Neural progenitor cell (in vitro differentiated cells): ENCODE results near the gene ATG9A. TPM values are rescaled to one million over a fixed set of nuclear protein-coding genes. Genes with fewer than 3 reads are reported as not detected.

Source experiments
- DNase-seq: peaks from one replicate; pipeline ENCODE4 v3.0.0-alpha.2; 2016; ENCODE audit warnings: low spot score
- H2AFZ ChIP-seq: fragments of 200-600 bp; sonication (generic); replicated peaks from 2 replicates; pipeline ENCODE4 v1.6.1; 2016; ENCODE audit warnings: antibody characterized with exemption
- H3F3A ChIP-seq: fragments of 200-600 bp; sonication (generic); 2 replicates; pipeline ENCODE4 v1.6.1; 2016; ENCODE audit warnings: antibody characterized with exemption, low read depth
- H3K27ac ChIP-seq: fragments of 200-600 bp; sonication (generic); 2 replicates; pipeline ENCODE4 v1.5.1; 2016; ENCODE audit warnings: mild to moderate bottlenecking
- H3K27me3 ChIP-seq: fragments of 200-600 bp; sonication (generic); 2 replicates; pipeline ENCODE4 v1.6.1; 2016; ENCODE audit warnings: mild to moderate bottlenecking, moderate library complexity
- H3K36me3 ChIP-seq: fragments of 200-600 bp; sonication (generic); 2 replicates; pipeline ENCODE4 v1.5.1; 2016
- H3K4me1 ChIP-seq: fragments of 200-600 bp; sonication (generic); 2 replicates; pipeline ENCODE4 v1.6.1; 2016; ENCODE audit warnings: mixed run types
- H3K4me2 ChIP-seq: fragments of 200-600 bp; sonication (generic); 2 replicates; pipeline ENCODE4 v1.6.1; 2016
- H3K4me3 ChIP-seq: fragments of 200-600 bp; sonication (generic); 2 replicates; pipeline ENCODE4 v1.5.1; 2016
- H3K79me2 ChIP-seq: fragments of 200-600 bp; sonication (generic); 2 replicates; pipeline ENCODE4 v1.6.1; 2016; ENCODE audit warnings: low read depth
- H3K9ac ChIP-seq: fragments of 200-600 bp; sonication (generic); 2 replicates; pipeline ENCODE4 v1.6.1; 2016
- H3K9me3 ChIP-seq: fragments of 200-600 bp; sonication (generic); 2 replicates; pipeline ENCODE4 v1.5.1; 2016; ENCODE audit warnings: low read depth
- H4K20me1 ChIP-seq: fragments of 200-600 bp; sonication (generic); 2 replicates; pipeline ENCODE4 v1.6.1; 2016; ENCODE audit warnings: low read depth
- H3K27ac Mint-ChIP-seq: 3 replicates; pipeline ENCODE4 v1.8.0; 2021; ENCODE audit warnings: mixed read lengths
- H3K27me3 Mint-ChIP-seq: 2 replicates; pipeline ENCODE4 v1.8.0; 2022; ENCODE audit warnings: low read depth, mild to moderate bottlenecking, inconsistent platforms, moderate library complexity, mixed read lengths; ENCODE audit not compliant: insufficient read depth
- H3K36me3 Mint-ChIP-seq: 3 replicates; pipeline ENCODE4 v1.8.0; 2021; ENCODE audit warnings: mixed read lengths
- H3K4me1 Mint-ChIP-seq: 3 replicates; pipeline ENCODE4 v1.8.0; 2021; ENCODE audit warnings: mixed read lengths
- H3K4me3 Mint-ChIP-seq: 3 replicates; pipeline ENCODE4 v1.8.0; 2021; ENCODE audit warnings: mild to moderate bottlenecking, moderate library complexity, mixed read lengths
- H3K9me3 Mint-ChIP-seq: 3 replicates; pipeline ENCODE4 v1.8.0; 2020; ENCODE audit warnings: mixed read lengths
- CTCF ChIP-seq: fragments of 200-600 bp; sonication (generic); IDR thresholded peaks from 2 replicates; pipeline ENCODE4 v1.5.1; 2017; ENCODE audit warnings: antibody characterized with exemption, mild to moderate bottlenecking
- EZH2 ChIP-seq: fragments of 200-600 bp; sonication (generic); IDR thresholded peaks from 2 replicates; pipeline ENCODE4 v1.6.1; 2017; ENCODE audit warnings: antibody characterized with exemption, mild to moderate bottlenecking, moderate library complexity
- EZH2phosphoT487 ChIP-seq: fragments of 200-600 bp; sonication (generic); IDR thresholded peaks from 2 replicates; pipeline ENCODE4 v1.6.1; 2017; ENCODE audit warnings: antibody characterized with exemption
- total RNA-seq: library from RNA; depleted of rRNA; stranded (reverse); fragments of >200 nt; gene quantifications from 2 replicates; pipeline ENCODE4 v1.2.3, GENCODE V29; 2015; ENCODE audit warnings: low replicate concordance

The ATG9A gene
- total RNA-seq, 1 donor from 2014 or later: 32.7 TPM

- Mint-ChIP-seq H3K27ac (no peak overlapping the region), H3K4me3 (peak overlapping the region; percentile 28), H3K9me3 (no peaks in the 10 kb centered on the region), H3K27me3 (peaks cover 4% of the 10 kb centered on the region), H3K36me3 (peaks cover 5% of the 10 kb centered on the region), H3K4me1 (peaks cover 14% of the 10 kb centered on the region)
- TF ChIP-seq EZH2: no peak
- no peak for TF ChIP-seq CTCF
- TF ChIP-seq EZH2phosphoT487: no peak
- H4K20me1 ChIP-seq: peaks cover 19% of the 10 kb centered on the region
- no peak overlapping the region for H3K27ac ChIP-seq
- H3K79me2 ChIP-seq: peaks cover 17% of the 10 kb centered on the region
- no peaks in the 10 kb centered on the region for H3K27me3 ChIP-seq
- H2AFZ ChIP-seq: no peak overlapping the region
- H3K4me1 ChIP-seq: peaks cover 12% of the 10 kb centered on the region
- no peaks in the 10 kb centered on the region for H3K36me3 ChIP-seq
- no peak for DNase-seq
- no peak overlapping the region for H3K4me3 ChIP-seq
- H3K4me2 ChIP-seq: no peak overlapping the region
- no peaks in the 10 kb centered on the region for H3K9me3 ChIP-seq
- no peak overlapping the region for H3K9ac ChIP-seq
- H3F3A ChIP-seq: peaks cover 34% of the 10 kb centered on the region
Measured at GRCh38 chr2:219174146-219174545, 55.3 kb downstream of the ATG9A start.

GRCh38 chr2:219173176-219173575, 56.3 kb downstream of the ATG9A start:
- H3K27me3 ChIP-seq: no peaks in the 10 kb centered on the region
- peaks cover 9% of the 10 kb centered on the region for H3K79me2 ChIP-seq
- H3K9me3 ChIP-seq: no peaks in the 10 kb centered on the region
- H3K4me1 Mint-ChIP-seq: peaks cover 10% of the 10 kb centered on the region
- no peak for DNase-seq
- H3K27me3 Mint-ChIP-seq: peaks cover 5% of the 10 kb centered on the region
- peaks cover 34% of the 10 kb centered on the region for H3F3A ChIP-seq
- H3K27ac Mint-ChIP-seq: no peak overlapping the region
- H3K4me1 ChIP-seq: peaks cover 7% of the 10 kb centered on the region
- no peaks in the 10 kb centered on the region for H3K9me3 Mint-ChIP-seq
- H2AFZ ChIP-seq: no peak overlapping the region
- TF ChIP-seq EZH2phosphoT487 (no peak), CTCF (no peak), EZH2 (no peak)
- peaks cover 5% of the 10 kb centered on the region for H3K36me3 Mint-ChIP-seq
- no peaks in the 10 kb centered on the region for H3K36me3 ChIP-seq
- peaks cover 14% of the 10 kb centered on the region for H4K20me1 ChIP-seq
- no peak overlapping the region for H3K9ac ChIP-seq
- no peak overlapping the region for H3K4me3 ChIP-seq
- H3K4me3 Mint-ChIP-seq: no peak overlapping the region
- no peak overlapping the region for H3K27ac ChIP-seq
- H3K4me2 ChIP-seq: no peak overlapping the region

GRCh38 chr2:219172231-219173154, 56.9 kb downstream of the ATG9A start:
- H3K27me3 Mint-ChIP-seq: peaks cover 8% of the 10 kb centered on the region

More at GRCh38 chr2:219172231-219173154, 56.9 kb downstream of the ATG9A start:
- Histone ChIP-seq H3K9ac (no peak overlapping the region), H3F3A (peaks cover 29% of the 10 kb centered on the region), H3K36me3 (no peaks in the 10 kb centered on the region), H3K79me2 (peaks cover 9% of the 10 kb centered on the region), H3K27me3 (no peaks in the 10 kb centered on the region), H3K9me3 (no peaks in the 10 kb centered on the region), H2AFZ (no peak overlapping the region), H3K27ac (no peak overlapping the region), H3K4me1 (peaks cover 7% of the 10 kb centered on the region), H3K4me2 (no peak overlapping the region), H4K20me1 (peaks cover 14% of the 10 kb centered on the region), H3K4me3 (no peak overlapping the region)
- H3K4me1 Mint-ChIP-seq: peaks cover 7% of the 10 kb centered on the region
- H3K36me3 Mint-ChIP-seq: peaks cover 5% of the 10 kb centered on the region
- no peak for TF ChIP-seq EZH2phosphoT487
- no peak for TF ChIP-seq EZH2
- no peak for TF ChIP-seq CTCF
- no peak overlapping the region for H3K4me3 Mint-ChIP-seq
- no peaks in the 10 kb centered on the region for H3K9me3 Mint-ChIP-seq
- H3K27ac Mint-ChIP-seq: no peak overlapping the region
- no peak for DNase-seq
